Trophoblast cell (in vitro differentiated cells and primary cell): ENCODE data around the gene NHERF1.
A peak's percentile ranks its signal among the peaks of the same experiment; 100 is the strongest.

Source experiments
- DNase-seq, 2 donors: peaks; one replicate each; pipeline ENCODE4 v3.0.0-alpha.2; 2016
- H2AFZ ChIP-seq: 2 replicates; pipeline ENCODE4 v1.6.1; 2013; ENCODE audit warnings: low read length, moderate library complexity, mild to moderate bottlenecking; ENCODE audit not compliant: insufficient read depth, poor library complexity
- H2AK5ac ChIP-seq: 2 replicates; pipeline ENCODE4 v1.6.1; 2013; ENCODE audit warnings: mild to moderate bottlenecking, low read length
- H2BK120ac ChIP-seq: 2 replicates; pipeline ENCODE4 v1.6.1; 2013; ENCODE audit warnings: low read length, mild to moderate bottlenecking, moderate library complexity; ENCODE audit not compliant: insufficient read depth, poor library complexity
- H2BK12ac ChIP-seq: 2 replicates; pipeline ENCODE4 v1.6.1; 2013; ENCODE audit warnings: mild to moderate bottlenecking, low read length, moderate library complexity
- H2BK5ac ChIP-seq: 2 replicates; pipeline ENCODE4 v1.6.1; 2013; ENCODE audit warnings: low read length, low read depth, moderate library complexity, mild to moderate bottlenecking; ENCODE audit not compliant: poor library complexity
- H3K14ac ChIP-seq: 2 replicates; pipeline ENCODE4 v1.6.1; 2013; ENCODE audit warnings: mild to moderate bottlenecking, low read length
- H3K18ac ChIP-seq: 2 replicates; pipeline ENCODE4 v1.6.1; 2013; ENCODE audit warnings: mild to moderate bottlenecking, low read length
- H3K23ac ChIP-seq: 2 replicates; pipeline ENCODE4 v1.6.1; 2013; ENCODE audit warnings: low read length
- H3K27ac ChIP-seq: 2 replicates; pipeline ENCODE4 v1.5.1; 2013; ENCODE audit warnings: low read depth, mild to moderate bottlenecking, inconsistent platforms, low read length, moderate library complexity
- H3K27me3 ChIP-seq: 2 replicates; pipeline ENCODE4 v1.6.1; 2013; ENCODE audit warnings: inconsistent platforms, mild to moderate bottlenecking, low read length, moderate library complexity; ENCODE audit not compliant: insufficient read depth
- H3K36me3 ChIP-seq, 2 experiments: 1 replicate in 1 of 2; 2 replicates in 1 of 2; pipeline ENCODE4 v1.6.1; 2013; ENCODE audit warnings: low read length in 2 of 2, mild to moderate bottlenecking in 2 of 2, moderate library complexity in 1 of 2; ENCODE audit not compliant: insufficient read depth in 2 of 2, control insufficient read depth in 1 of 2
- H3K4ac ChIP-seq: 2 replicates; pipeline ENCODE4 v1.6.1; 2013; ENCODE audit warnings: low read depth, mild to moderate bottlenecking, low read length, moderate library complexity
- H3K4me1 ChIP-seq, 2 experiments: 1 replicate in 1 of 2; 2 replicates in 1 of 2; pipeline ENCODE4 v1.6.1; 2013; ENCODE audit warnings: low read length in 2 of 2, mild to moderate bottlenecking in 2 of 2, moderate library complexity in 1 of 2; ENCODE audit not compliant: insufficient read depth in 2 of 2, control insufficient read depth in 1 of 2
- H3K4me2 ChIP-seq: 2 replicates; pipeline ENCODE4 v1.6.1; 2013; ENCODE audit warnings: inconsistent platforms, mild to moderate bottlenecking, low read length, moderate library complexity
- H3K4me3 ChIP-seq: 2 replicates; pipeline ENCODE4 v1.5.1; 2013; ENCODE audit warnings: mild to moderate bottlenecking, low read depth, low read length, inconsistent platforms
- H3K79me1 ChIP-seq: one replicate; pipeline ENCODE4 v1.6.1; 2013; ENCODE audit warnings: low read length
- H3K79me2 ChIP-seq: 2 replicates; pipeline ENCODE4 v1.6.1; 2013; ENCODE audit warnings: low read length, mild to moderate bottlenecking; ENCODE audit not compliant: control insufficient read depth, insufficient read depth, poor library complexity
- H3K9ac ChIP-seq: 2 replicates; pipeline ENCODE4 v1.6.1; 2013; ENCODE audit warnings: mild to moderate bottlenecking, low read length
- H3K9me3 ChIP-seq: 2 replicates; pipeline ENCODE4 v1.6.1; 2013; ENCODE audit warnings: low read depth, mild to moderate bottlenecking, control low read depth, inconsistent platforms, low read length; ENCODE audit not compliant: insufficient read depth
- H4K12ac ChIP-seq: 2 replicates; pipeline ENCODE4 v1.6.1; 2013; ENCODE audit warnings: low read depth, mild to moderate bottlenecking, low read length, moderate library complexity
- H4K8ac ChIP-seq: 2 replicates; pipeline ENCODE4 v1.6.1; 2013; ENCODE audit warnings: low read depth, mild to moderate bottlenecking, low read length, moderate library complexity
- H4K91ac ChIP-seq: one replicate; pipeline ENCODE4 v1.6.1; 2013; ENCODE audit warnings: low read depth, mild to moderate bottlenecking, low read length, moderate library complexity
- WGBS: extraction: QIAGEN DNeasy Blood & Tissue Kit; methylation state at CpG from one replicate; pipeline ENCODE4 v1.1.7; 2013; ENCODE audit warnings: missing lambda C conversion rate; ENCODE audit not compliant: insufficient read length, insufficient coverage; ENCODE audit errors: extremely low coverage; 5-methylcytosine and 5-hydroxymethylcytosine counted together

NHERF1 gene

GRCh38 chr17:74704544-74704943 lies 43.9 kb upstream of the NHERF1 start:
- no peak overlapping the region for H3K27ac ChIP-seq
- no peak overlapping the region for H4K8ac ChIP-seq
- no peak overlapping the region for H3K4ac ChIP-seq
- H2AK5ac ChIP-seq = no peak overlapping the region
- WGBS = no CpG with 5 or more reads among the region's 8 CpGs
- H3K18ac ChIP-seq = no peak overlapping the region
- H3K36me3 ChIP-seq = no peaks in the 10 kb centered on the region
- H2BK120ac ChIP-seq = no peak overlapping the region
- no peak overlapping the region for H4K12ac ChIP-seq
- no peak overlapping the region for H2AFZ ChIP-seq
- no peak overlapping the region for H3K9ac ChIP-seq
- no peaks in the 10 kb centered on the region for H3K4me1 ChIP-seq
- H3K9me3 ChIP-seq = peaks cover 2% of the 10 kb centered on the region
- no peak overlapping the region for H3K23ac ChIP-seq
- no peaks in the 10 kb centered on the region for H3K27me3 ChIP-seq
- H3K4me3 ChIP-seq = no peak overlapping the region
- H4K91ac ChIP-seq = no peak overlapping the region
- H2BK5ac ChIP-seq = no peak overlapping the region
- H3K79me2 ChIP-seq = no peaks in the 10 kb centered on the region
- H3K79me1 ChIP-seq = no peaks in the 10 kb centered on the region
- H3K14ac ChIP-seq = no peak overlapping the region
- no peak overlapping the region for H2BK12ac ChIP-seq
- H3K4me2 ChIP-seq = no peak overlapping the region
- DNase-seq = no peak

GRCh38 chr17:74711058-74711824 lies 37.2 kb upstream of the NHERF1 start:
- H3K79me1 ChIP-seq = no peaks in the 10 kb centered on the region
- WGBS = no CpG with 5 or more reads among the region's 12 CpGs
- no peak for DNase-seq

GRCh38 chr17:74712301-74712700 lies 36.1 kb upstream of the NHERF1 start:
- H2BK5ac ChIP-seq = no peak overlapping the region
- no peak overlapping the region for H3K4me3 ChIP-seq
- no peak overlapping the region for H4K8ac ChIP-seq
- H3K9ac ChIP-seq = no peak overlapping the region
- WGBS = no CpG with 5 or more reads among the region's 7 CpGs
- H3K27me3 ChIP-seq = no peaks in the 10 kb centered on the region
- no peaks in the 10 kb centered on the region for H3K9me3 ChIP-seq
- H3K27ac ChIP-seq = no peak overlapping the region
- H3K36me3 ChIP-seq = no peaks in the 10 kb centered on the region
- no peak overlapping the region for H2BK120ac ChIP-seq
- H3K79me2 ChIP-seq = no peaks in the 10 kb centered on the region
- no peak overlapping the region for H4K91ac ChIP-seq
- no peak overlapping the region for H2AK5ac ChIP-seq
- no peak overlapping the region for H3K18ac ChIP-seq
- H4K12ac ChIP-seq = no peak overlapping the region
- no peak overlapping the region for H2BK12ac ChIP-seq
- H2AFZ ChIP-seq = no peak overlapping the region
- H3K4me1 ChIP-seq = no peaks in the 10 kb centered on the region
- no peak for DNase-seq
- H3K79me1 ChIP-seq = no peaks in the 10 kb centered on the region
- no peak overlapping the region for H3K14ac ChIP-seq
- H3K4ac ChIP-seq = no peak overlapping the region
- H3K23ac ChIP-seq = no peak overlapping the region
- no peak overlapping the region for H3K4me2 ChIP-seq

More at GRCh38 chr17:74711058-74711824, 37.2 kb upstream of the NHERF1 start:
- Histone ChIP-seq H2AFZ (no peak overlapping the region), H3K14ac (no peak overlapping the region), H4K8ac (no peak overlapping the region), H3K4me2 (no peak overlapping the region), H2BK120ac (no peak overlapping the region), H2BK12ac (no peak overlapping the region), H3K4ac (no peak overlapping the region), H3K27me3 (no peaks in the 10 kb centered on the region), H3K9me3 (no peaks in the 10 kb centered on the region), H3K4me1 (no peaks in the 10 kb centered on the region), H3K79me2 (no peaks in the 10 kb centered on the region), H3K4me3 (no peak overlapping the region), H3K9ac (no peak overlapping the region), H3K23ac (no peak overlapping the region), H3K18ac (no peak overlapping the region), H3K27ac (no peak overlapping the region), H4K91ac (no peak overlapping the region), H3K36me3 (no peaks in the 10 kb centered on the region), H2BK5ac (no peak overlapping the region), H4K12ac (no peak overlapping the region), H2AK5ac (no peak overlapping the region)

- Histone ChIP-seq H3K36me3 (no peaks in the 10 kb centered on the region), H4K8ac (no peak within 1 kb of the TSS), H2AFZ (no peak within 1 kb of the TSS), H3K79me2 (no peaks in the 10 kb centered on the region), H3K79me1 (no peaks in the 10 kb centered on the region), H2AK5ac (no peak within 1 kb of the TSS), H3K4me1 (no peaks in the 10 kb centered on the region), H3K9me3 (no peaks in the 10 kb centered on the region), H4K91ac (no peak within 1 kb of the TSS), H3K4me2 (no peak within 1 kb of the TSS), H2BK5ac (no peak within 1 kb of the TSS), H4K12ac (no peak within 1 kb of the TSS), H2BK120ac (no peak within 1 kb of the TSS), H3K14ac (no peak within 1 kb of the TSS), H3K23ac (no peak within 1 kb of the TSS), H3K9ac (no peak within 1 kb of the TSS), H3K4me3 (no peak within 1 kb of the TSS), H2BK12ac (no peak within 1 kb of the TSS), H3K27ac (no peak within 1 kb of the TSS), H3K18ac (no peak within 1 kb of the TSS), H3K27me3 (no peaks in the 10 kb centered on the region), H3K4ac (no peak within 1 kb of the TSS)
- no CpG with 5 or more reads among the region's 8 CpGs for WGBS
- peak; percentile 6 to 15 for DNase-seq
Observed at GRCh38 chr17:74712756-74713155, 35.7 kb upstream of the NHERF1 start, which contains the start of gene CD300LF. Gene CD300LF (minus strand): TSS chr17:74712923. CDS start chr17:74712866, 57 bp downstream.
